Nephron progenitor cell (in vitro differentiated cells): ENCODE measurements around the gene EID3.
"Not testable (repeated sequence)": the region's sequence is repeated elsewhere in the genome, so short reads cannot be mapped to it uniquely, and the experiment has no call there.

ENCODE experiments used
- DNase-seq: peaks from one replicate; pipeline ENCODE4 v3.0.0; 2021
- H3K27ac Mint-ChIP-seq: 2 replicates; pipeline ENCODE4 v1.8.0; 2021; ENCODE audit warnings: mild to moderate bottlenecking, moderate library complexity, mixed read lengths
- H3K27me3 Mint-ChIP-seq: 2 replicates; pipeline ENCODE4 v1.8.0; 2021; ENCODE audit warnings: mild to moderate bottlenecking, low read depth, mixed read lengths; ENCODE audit not compliant: poor library complexity
- H3K36me3 Mint-ChIP-seq: 2 replicates; pipeline ENCODE4 v1.8.0; 2021; ENCODE audit warnings: low read depth, mixed read lengths
- H3K4me1 Mint-ChIP-seq: 2 replicates; pipeline ENCODE4 v1.8.0; 2021; ENCODE audit warnings: mixed read lengths
- H3K4me3 Mint-ChIP-seq: 2 replicates; pipeline ENCODE4 v1.8.0; 2021; ENCODE audit warnings: mild to moderate bottlenecking, moderate library complexity, mixed read lengths
- H3K9me3 Mint-ChIP-seq: 2 replicates; pipeline ENCODE4 v1.8.0; 2021; ENCODE audit warnings: mild to moderate bottlenecking, moderate library complexity, mixed read lengths
- CTCF ChIP-seq: fragments of 200-600 bp; sonication (generic); IDR thresholded peaks from 2 replicates; pipeline ENCODE4 v1.5.0; 2021; ENCODE audit warnings: antibody characterized with exemption

EID3 gene

DNA sequence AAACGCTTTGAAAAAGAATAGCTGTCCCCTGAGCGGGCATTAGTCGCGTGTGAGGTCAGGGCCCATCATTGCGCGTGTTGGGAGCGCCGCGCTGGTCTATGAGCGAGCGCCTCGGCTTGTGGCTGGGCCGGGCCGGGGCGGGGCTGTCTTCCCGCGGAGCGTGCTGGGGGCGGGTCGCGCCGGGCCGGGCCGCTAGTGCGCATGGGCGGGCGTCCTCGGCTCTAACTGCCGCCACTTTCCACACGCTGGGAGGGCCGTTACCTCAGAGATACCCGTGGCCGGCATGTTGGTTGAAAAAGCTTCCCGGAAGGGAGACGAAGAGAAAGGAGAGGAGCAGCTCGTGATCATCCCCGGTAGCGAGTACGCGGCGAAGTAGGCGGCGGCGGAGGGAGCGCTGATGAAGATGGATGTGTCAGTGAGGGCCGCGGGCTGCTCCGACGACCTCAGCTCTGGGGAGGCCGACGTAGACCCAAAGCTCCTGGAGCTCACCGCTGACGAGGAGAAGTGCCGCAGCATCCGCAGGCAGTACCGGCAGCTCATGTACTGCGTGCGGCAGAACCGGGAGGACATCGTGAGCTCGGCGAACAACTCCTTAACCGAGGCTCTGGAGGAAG is at the start of gene EID3:
TSS of gene EID3 (plus strand) at position 202 of the 614 bp plus-strand sequence. CDS start at position 398, 196 bp downstream.
- TF ChIP-seq CTCF = no peak
- peak; percentile 75 for DNase-seq
- H3K4me3 Mint-ChIP-seq = peak within 1 kb of the TSS; percentile 62
- peaks cover 46% of the 10 kb centered on the region for H3K9me3 Mint-ChIP-seq
- H3K4me1 Mint-ChIP-seq = peaks cover 30% of the 10 kb centered on the region
- peaks cover 89% of the 10 kb centered on the region for H3K36me3 Mint-ChIP-seq
- H3K27me3 Mint-ChIP-seq = peaks cover 4% of the 10 kb centered on the region
- H3K27ac Mint-ChIP-seq = peak within 1 kb of the TSS; percentile 42

- Mint-ChIP-seq H3K4me3 (no peak overlapping the region), H3K27ac (no peak overlapping the region), H3K9me3 (no peaks in the 10 kb centered on the region)
Observed at GRCh38 chr12:104257913-104258472, 45.5 kb upstream of the EID3 start.

GRCh38 chr12:104258476-104259067 is 45.0 kb upstream of the EID3 start:
- no peaks in the 10 kb centered on the region for H3K9me3 Mint-ChIP-seq
- no peak overlapping the region for H3K27ac Mint-ChIP-seq
- TF ChIP-seq CTCF = no peak
- H3K4me3 Mint-ChIP-seq = no peak overlapping the region
- no peaks in the 10 kb centered on the region for H3K4me1 Mint-ChIP-seq
- DNase-seq = no peak
- peaks cover 6% of the 10 kb centered on the region for H3K27me3 Mint-ChIP-seq
- no peaks in the 10 kb centered on the region for H3K36me3 Mint-ChIP-seq

More at GRCh38 chr12:104257913-104258472, 45.5 kb upstream of the EID3 start:
- Mint-ChIP-seq H3K36me3 (no peaks in the 10 kb centered on the region), H3K27me3 (peaks cover 6% of the 10 kb centered on the region), H3K4me1 (no peaks in the 10 kb centered on the region)
- DNase-seq = no peak
- no peak for TF ChIP-seq CTCF

DNA sequence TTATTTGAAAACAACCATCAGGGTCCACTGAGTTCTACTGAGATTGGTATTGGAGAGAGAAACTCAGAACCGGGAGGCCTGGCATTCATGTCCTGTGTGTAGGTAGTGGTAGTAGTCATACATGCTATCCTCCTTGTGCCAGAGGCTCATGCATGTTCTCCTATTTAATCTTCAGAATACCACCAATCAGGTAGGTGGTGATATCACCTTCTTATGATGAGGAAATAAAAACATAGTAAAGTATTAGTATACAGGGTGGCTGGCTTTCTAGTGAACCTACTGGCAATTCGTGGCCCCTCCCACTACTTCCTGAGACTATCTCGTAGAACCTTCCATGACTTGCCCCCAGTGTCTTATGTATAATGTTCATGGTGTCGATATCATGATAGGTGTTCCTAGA is 40.5 kb upstream of the EID3 start:
- Mint-ChIP-seq H3K27ac (no peak overlapping the region), H3K9me3 (no peaks in the 10 kb centered on the region), H3K36me3 (no peaks in the 10 kb centered on the region), H3K4me1 (peaks cover 5% of the 10 kb centered on the region), H3K27me3 (peaks cover 8% of the 10 kb centered on the region), H3K4me3 (no peak overlapping the region)
- no peak for DNase-seq
- no peak for TF ChIP-seq CTCF

GRCh38 chr12:104263580-104264358 is 39.8 kb upstream of the EID3 start:
- Mint-ChIP-seq H3K27me3 (peaks cover 8% of the 10 kb centered on the region), H3K4me3 (no peak overlapping the region), H3K36me3 (no peaks in the 10 kb centered on the region), H3K9me3 (no peaks in the 10 kb centered on the region), H3K27ac (no peak overlapping the region), H3K4me1 (peaks cover 5% of the 10 kb centered on the region)
- no peak for TF ChIP-seq CTCF
- DNase-seq = no peak

DNA sequence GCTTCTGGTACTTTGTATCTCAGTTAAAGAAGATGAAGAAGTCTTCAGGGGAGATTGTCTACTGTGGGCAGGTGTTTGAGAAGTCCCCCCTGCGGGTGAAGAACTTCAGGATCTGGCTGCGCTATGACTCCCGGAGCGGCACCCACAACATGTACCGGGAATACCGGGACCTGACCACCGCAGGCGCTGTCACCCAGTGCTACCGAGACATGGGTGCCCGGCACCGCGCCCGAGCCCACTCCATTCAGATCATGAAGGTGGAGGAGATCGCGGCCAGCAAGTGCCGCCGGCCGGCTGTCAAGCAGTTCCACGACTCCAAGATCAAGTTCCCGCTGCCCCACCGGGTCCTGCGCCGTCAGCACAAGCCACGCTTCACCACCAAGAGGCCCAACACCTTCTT is 38.1 kb upstream of the EID3 start:
- H3K36me3 Mint-ChIP-seq, H3K27me3 Mint-ChIP-seq, DNase-seq, H3K4me3 Mint-ChIP-seq, H3K9me3 Mint-ChIP-seq, H3K27ac Mint-ChIP-seq, H3K4me1 Mint-ChIP-seq: not testable (repeated sequence)
